Eye (tissue), 1 donor: Measurements from ENCODE around the gene MAGEL2.

ENCODE experiments used
- DNase-seq: peaks from one replicate; pipeline ENCODE4 v3.0.0-alpha.2; 2015

MAGEL2 gene

DNA sequence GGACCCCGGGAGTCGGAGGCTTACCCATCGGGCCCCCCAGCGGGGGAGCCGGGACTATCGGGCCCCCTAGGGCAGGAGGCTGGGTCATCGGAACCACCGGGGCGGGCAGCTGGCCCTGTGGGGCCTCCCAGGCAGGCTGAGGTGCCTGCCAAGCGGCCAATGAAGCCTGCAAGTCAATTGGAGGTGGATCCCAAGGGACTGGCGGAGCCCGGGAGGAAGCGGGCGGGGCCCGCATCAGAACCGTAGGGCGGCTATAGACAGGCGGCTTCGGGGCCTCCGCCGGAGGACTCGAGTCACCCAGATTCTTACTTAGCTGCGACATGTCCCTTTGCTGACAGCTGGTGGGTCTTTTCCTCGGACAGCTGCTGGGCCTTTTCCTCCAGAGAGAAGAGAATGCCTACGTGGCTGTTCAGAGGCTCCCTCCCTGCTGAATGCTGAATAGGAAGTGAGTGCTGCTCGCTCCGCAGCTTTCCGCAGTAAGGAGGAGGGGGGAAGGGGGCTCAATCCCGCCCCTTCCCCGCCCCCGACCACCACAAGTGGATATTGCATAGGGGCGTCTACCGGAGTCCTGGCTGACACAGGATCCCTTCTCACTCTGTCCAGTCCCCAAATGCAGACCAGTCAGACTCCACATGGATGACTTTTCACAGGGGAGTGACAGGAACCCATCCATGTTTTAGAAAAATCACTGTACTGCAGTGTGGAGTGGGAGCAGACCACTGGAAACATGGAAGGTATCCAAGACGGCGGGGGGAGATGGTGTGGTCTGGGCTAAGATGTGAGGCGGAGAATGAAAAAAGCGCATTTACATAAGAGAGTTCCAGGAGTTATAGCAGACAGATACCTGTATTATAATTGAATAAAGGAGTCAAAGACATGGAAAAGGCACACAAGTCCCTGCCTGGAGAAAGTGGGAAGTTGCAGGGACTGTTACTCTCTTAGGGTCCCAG lies at the start of gene MAGEL2:
Gene MAGEL2 (minus strand): TSS at position 447 of the 950 bp plus-strand sequence. CDS start 125 bp downstream, at position 322.
- peak; percentile 90 for DNase-seq

DNA sequence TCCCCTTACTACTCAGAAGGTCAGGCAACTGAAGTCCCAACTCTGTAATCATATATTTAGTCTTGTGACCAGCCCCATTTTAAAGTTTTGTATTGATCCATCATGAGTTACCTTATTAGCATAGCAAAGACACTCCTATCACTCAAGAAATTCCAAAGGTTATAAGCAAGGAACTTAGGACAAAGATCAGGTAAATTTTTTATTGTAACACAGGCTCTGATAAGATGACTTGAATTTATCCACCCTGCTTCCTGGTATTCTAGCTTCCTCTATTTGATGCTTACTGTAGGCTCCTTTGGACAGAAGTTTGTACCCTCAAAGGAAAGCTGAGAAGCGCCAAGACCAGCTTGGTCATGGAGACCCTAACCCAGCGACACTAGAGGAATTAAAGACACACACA lies 47.6 kb upstream of the MAGEL2 start:
- no peak for DNase-seq

DNA sequence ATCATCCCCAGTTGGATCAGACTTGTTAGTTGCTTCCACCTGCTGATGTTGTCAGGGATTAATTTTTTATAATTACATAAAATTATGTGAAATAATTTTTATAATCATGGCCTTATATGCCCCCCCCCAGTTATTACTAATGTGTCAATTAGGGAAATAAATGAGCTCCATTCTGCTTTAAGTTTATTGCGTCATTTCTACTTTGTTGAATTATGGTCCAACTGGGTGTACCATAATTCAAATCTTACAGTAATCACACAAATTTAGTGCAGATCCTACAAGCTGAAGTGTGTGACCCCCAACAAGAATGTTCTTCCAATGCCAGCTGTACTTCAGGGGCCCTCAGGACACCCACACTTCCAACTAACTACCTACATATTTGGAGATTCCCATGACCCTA lies 46.9 kb upstream of the MAGEL2 start:
- DNase-seq: no peak

DNA sequence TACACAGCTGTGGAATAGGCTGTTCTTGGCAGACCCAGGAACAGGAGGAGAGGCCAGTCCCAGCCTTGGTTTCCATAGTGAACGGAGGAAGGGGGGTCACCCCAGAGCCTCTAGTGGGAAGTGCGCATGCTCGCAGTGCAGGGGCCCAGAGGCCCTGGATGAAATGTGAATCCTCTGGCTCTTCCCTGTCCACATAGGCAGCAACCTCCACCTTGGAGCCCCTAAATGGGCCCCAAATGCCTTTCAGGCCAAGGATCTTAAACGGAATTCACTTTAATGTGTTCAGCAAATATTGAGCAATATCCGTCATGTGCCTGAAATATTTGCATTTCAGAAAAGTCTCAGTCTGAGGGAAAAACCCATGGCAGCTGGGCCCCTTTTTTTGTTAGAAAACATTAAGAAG lies 42.8 kb upstream of the MAGEL2 start:
- DNase-seq: peak; percentile 94

DNA sequence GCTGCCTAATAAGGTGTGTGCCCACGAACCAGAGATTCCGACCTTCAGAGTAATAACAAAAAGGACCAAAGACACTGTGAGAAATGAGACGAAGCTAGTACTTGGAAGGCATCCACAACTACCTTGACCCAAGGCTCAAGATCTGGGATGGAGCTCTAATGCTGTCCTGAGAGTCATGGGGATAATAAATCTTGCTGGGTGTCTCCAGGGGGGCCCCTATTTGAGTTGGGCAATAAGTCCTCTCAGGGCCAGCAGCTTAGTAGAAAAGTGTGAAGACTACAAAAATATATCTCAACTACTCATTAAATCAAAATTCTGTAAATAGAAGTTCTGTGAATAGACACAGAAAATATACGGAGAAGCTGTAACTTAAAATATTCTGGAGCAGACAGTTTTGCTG lies 42.3 kb upstream of the MAGEL2 start:
- no peak for DNase-seq

DNA sequence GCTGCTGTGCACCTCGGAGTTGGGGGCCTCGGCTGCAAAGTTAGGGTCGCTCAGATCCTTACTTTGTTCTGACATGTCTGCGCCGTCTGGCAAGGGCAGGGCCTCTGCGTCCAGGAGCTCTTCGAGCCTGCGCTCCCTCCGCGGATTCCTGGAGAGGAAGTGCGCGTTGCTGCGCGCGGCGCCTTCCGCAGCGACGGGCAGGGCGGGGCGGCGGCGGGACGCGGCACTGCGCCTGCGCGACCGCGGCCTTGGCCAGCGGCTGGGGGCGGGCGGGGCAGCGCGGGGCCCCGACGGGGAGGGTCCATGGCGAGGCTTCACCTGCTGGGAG lies 39.4 kb upstream of the MAGEL2 start, which contains the start of gene NDN:
Gene NDN (minus strand): TSS at position 163 of the 328 bp plus-strand sequence. CDS start 88 bp downstream, at position 75.
- peak; percentile 81 for DNase-seq

DNA sequence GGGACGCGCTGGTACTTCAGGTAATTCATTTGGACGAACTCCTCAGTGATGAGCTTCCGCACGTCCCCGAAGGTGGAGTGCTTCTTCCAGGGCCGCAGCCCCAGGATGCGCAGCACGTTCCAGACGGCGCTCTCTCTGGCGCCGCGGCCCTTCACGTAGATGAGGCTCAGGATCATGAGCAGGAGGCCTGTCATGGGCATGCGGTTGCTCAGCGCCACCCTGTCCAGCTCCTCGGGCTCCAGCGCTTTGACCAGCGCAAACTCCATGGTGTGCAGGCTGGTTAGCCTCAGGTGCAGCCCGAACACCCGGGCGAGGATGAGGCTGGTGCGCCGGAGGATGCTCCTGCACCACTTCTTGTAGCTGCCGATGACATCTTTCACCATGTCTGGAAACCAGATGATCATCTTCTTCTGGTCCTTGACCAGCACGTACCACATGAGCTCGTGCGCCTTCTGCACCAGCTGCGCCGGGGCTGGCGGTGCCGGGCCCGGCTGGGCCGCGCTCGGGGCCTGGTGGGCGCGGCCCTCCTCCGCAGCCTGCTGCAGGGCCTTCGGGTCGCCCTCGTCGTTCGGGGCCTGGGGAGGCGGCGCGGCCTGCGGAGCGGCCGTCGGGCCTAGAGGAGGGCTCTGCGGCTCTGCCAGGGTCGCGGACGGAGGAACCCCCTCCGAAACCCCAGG lies 38.9 kb upstream of the MAGEL2 start:
- DNase-seq: peak; percentile 39

DNA sequence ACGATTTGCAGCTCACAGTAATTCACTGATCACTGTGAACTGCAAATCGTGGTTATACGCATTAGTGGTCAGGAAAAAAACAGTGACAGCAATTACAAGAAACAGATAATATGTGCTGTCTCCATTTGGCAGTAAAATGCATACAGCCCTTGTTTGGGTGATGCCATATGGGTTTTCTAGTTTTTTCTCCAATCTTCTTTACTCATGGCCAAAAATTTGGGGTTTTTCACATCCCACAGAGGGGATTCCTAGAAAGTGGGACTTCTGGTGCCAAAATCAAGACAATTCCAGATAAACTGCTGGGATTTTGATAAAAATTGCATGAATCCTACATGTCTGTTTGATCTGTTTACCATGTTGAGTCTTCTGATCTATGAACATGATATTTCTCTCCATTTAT lies 23.8 kb upstream of the MAGEL2 start:
- no peak for DNase-seq

DNA sequence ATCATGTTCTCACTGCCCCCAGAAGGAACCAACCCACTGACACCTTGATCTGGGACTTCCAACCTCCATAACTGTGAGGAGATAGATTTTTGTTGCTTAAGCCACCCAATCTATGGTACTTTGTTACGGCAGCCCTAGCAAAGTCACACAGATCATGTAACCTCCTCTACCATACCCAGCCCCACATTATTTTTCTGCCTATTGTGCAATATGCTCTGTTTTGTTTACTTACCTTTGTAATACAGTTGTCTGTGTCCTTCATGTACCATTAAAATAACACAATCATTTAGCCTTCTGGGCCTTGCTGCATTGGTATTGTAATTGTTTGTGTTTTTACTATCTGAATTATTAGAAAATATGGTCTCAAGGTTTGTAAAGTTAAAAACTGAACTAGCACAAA lies 23.3 kb upstream of the MAGEL2 start:
- DNase-seq: no peak

DNA sequence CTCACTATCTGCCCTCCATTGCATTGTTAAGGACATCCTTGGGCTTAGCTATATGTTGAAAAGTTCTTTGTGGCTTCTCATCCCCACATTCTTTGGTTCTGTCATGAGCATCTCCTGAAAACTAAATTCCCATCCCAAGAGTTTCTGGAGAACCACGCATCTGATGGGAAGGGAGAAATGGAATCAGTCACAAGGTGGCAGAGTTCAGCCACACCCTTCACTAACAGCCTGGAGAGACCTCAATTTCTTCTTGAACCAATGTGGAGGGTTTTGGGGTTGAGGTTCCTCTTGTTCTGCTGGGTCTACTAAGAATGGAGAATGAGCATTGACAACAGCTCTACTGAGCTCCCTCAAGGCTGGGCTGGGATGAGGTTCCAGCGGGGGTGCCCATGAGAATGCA lies 15.6 kb upstream of the MAGEL2 start:
- no peak for DNase-seq

DNA sequence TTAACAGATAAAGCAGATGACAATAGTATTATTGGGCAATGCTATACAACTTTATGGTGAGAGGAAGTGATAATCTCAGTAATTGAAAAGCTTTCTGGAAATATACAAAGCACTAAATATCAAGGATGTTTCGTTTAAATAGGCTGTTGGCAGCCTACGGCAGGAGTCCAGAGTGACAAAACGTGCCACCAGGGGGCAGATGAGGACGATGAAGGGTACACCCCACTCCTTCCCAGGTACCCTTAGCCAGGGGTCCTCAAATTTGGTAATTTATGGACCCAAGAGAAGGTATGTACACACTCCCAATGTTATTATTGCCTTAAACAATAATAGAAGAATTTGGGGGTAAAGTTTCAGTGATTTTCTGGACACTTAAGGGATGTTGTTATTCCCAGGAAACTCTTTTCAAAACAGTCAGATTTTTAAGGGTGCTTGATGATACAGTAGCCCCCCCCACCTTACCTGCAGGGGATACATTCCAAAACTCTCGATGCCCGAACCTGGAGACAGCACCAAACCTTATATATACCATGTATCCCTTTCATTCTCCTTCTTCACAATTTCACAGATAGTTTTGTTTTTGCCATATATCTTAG lies 1.4 kb upstream of the MAGEL2 start:
- peak; percentile 70 for DNase-seq

DNA sequence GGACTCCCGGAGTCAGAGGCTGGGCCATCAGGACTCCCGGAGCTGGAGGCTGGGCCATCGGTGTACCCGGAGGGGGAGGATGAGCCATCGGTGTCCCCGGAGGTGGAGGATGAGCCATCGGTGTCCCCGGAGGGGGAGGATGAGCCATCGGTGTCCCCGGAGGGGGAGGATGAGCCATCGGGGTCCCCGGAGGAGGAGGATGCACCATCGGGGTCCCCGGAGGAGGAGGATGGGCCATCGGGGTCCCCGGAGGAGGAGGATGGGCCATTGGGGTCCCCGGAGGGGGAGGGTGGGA lies 719 bp downstream of the MAGEL2 start:
- DNase-seq: no peak

DNA sequence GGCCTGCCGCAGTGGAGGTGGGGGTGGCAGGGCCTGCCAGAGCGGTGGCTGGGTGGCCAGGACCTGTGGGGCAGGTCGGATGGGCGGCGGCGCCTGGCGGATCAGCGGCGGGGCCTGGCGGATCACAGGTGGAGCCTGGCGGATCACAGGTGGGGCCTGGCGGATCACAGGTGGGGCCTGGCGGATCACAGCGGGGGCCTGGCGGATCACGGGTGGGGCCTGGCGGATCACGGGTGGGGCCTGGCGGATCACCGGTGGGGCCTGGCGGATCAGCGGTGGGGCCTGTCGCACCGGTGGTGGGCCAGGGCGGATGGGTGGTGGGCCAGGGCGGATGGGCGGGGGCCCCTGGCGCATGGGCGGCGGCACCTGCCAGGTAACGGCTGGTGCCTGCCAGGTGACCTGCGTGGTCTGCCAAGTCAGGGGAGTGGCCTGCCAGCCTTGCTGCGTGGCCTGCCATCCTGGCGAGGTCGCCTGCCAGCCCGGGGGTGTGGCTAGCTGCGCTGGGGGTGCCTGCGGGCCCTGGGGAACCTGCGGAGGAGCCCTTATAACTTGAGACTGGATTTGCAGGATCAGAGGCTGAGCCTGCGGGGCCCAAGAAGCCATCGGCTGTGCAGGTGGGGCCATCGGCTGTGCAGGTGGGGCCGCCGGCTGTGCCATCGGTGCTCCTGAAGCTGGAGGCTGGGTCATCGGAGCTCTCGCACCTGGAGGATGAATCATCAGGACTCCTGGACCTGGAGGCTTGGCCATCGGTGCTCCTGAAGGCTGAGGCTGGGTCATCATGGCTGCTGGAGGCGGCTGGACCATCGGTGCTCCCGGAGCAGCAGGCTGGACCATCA lies 1.3 kb downstream of the MAGEL2 start:
- DNase-seq: no peak

DNA sequence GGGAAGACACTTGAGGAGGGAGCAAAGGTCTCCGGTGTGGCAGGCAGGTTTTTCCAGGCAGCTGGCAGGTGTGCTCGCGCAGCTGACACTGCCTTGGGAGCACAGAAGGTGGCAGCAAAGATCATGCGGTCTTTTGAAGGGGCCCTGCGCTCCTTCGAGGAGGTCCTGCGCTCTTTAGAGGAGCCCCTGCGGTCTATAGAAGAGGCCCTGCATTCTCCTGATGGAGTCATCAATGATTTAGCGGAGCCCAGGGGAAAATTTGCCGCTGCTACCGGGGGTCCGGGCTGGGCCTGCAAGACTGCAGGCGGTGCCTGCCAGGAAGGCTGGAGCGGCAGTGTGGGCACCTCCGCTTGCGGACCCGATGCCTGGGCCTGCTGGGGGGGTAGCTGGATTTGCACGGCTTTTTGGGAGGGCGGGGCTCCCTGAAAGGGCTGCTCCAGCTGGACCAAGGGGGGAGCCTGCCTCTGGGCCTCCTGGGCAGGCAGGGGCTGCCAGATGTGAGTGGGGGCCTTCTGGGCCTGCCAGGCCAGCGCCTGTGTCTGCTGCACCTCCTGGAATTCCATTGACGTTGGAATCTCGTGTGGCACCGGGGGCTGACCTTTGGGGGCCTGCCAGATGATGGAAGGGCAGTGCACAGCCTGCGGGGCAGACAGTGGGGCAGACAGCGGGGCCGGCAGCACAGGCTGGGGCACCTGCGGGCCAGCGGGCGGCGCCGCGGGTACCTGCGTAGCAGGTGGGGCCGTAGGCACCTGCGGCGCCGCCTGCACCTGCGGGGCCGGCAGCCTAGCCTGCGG lies 2.1 kb downstream of the MAGEL2 start:
- DNase-seq: peak; percentile 36

DNA sequence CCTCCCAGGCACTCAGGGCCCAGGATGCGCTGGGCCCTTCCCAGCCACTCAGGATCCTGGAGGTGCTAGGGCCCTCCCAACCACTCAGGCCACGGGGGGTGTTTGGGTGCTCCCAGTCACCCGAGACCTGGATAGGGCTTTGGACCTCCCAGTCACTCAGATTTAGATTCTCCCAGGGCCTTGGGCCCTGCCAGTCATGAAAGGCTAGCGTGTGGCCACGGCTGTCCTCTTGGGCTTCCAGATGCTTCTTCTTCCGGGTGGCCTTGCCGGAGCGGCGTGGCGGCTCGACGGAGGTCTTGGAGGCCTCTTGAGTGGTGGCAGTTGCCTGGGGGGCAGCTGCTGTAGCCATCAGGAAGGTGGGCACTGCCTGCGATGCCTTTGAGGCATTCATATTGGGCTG lies 2.8 kb downstream of the MAGEL2 start:
- DNase-seq: no peak

DNA sequence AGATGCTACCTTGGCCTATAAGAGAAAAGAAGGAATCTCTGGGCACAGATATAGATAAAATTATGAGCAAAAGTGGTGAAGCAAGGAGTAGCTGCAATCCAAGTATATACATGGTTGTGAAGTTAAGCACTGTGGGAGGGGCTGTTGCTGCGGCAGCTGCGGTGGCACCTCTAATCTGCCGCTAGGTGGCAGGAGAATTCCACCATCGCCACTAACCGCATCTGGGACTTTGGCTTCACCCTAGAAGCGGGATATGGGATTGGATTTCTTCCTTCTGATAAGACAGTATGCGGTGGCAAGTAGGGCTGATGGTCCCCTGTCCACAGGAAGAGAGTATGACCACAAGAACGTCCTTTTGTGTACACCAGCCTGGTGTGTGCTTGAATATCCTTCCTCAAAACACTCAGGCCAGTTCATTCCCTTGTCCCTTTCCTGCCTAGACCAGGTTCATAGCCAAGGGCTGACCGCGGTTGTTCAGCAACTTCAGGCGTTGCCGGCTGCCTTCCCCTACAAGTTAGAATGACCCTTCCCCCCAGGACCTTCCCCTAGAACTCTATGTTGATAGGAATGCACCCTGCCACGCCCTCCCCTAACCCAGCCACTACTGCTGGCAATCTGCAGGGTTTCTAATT lies 5.1 kb downstream of the MAGEL2 start:
- DNase-seq: peak; percentile 87

DNA sequence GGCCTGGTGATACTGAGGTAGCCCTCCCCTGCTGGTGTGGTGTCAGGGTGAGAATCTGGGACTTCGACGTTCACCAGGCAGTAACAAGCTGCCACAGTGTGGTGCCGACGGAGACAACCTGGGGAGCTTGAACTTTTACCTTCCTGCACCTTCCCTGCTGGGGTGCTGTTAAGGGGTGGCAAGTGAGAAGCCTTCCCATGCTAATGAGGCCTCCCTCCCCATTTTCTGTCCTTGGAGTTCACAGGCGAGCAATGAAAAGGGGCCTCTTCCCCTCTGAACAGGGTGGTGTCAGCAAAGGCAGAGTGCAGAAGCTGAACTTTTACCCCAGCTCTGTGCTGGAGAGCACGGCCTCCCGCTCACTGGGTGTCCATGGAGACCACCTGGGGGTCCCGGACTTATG lies 13.5 kb downstream of the MAGEL2 start:
- no peak for DNase-seq

DNA sequence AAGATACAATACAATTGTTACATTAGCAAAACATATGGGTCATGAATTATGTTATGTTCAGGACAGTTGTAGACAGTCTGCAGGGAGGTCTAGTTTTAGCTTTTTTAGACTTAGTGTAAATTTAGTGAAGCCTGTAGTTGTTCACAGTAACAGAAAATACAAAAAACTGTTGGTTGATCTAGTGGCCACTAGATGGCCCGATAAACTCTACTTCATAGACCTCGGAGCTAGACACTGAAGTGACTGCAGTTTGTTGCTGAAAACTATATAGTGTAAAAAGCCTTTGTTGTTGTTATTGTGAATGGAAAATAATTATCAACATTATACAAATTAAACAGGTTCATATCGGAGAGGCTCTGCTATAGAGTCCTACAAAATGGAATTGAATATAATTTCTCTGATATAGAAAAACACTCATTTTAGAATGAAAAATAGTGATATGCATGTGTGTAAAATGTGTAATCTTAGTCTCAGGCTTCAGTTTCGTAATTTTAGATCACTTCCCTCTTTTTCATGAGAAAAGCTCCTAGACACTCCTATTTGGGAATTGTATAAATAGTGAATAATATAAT lies 18.3 kb downstream of the MAGEL2 start:
- no peak for DNase-seq

DNA sequence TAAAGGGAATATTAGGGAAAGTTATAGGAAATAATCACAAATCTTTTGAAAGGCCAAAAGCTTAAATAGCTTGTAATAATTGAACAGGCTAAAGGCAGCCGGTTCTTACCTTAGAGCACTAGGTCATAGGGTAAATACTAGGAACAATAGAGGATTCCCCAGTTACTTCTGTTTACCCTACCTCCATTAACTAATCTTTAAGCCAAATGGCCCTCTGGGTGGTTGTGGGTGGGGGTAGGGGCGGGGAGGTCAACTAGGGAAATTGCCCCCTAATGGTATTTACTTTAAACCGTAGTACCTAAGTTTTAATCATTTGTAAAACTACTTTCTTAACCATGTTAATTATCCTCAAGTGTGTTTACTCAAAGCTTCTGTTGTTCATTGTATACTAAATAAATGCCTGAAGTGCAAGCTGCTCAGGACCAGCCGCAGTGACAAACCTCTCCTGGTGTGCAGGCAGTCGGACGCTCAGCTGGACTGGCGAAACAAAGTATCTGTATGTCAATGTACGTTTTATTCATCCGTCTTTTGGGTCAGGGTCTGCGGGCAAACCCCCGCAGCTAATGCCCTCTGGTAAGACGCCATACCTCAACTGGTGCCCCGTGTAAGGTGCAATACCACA lies 18.9 kb downstream of the MAGEL2 start:
- DNase-seq: no peak

DNA sequence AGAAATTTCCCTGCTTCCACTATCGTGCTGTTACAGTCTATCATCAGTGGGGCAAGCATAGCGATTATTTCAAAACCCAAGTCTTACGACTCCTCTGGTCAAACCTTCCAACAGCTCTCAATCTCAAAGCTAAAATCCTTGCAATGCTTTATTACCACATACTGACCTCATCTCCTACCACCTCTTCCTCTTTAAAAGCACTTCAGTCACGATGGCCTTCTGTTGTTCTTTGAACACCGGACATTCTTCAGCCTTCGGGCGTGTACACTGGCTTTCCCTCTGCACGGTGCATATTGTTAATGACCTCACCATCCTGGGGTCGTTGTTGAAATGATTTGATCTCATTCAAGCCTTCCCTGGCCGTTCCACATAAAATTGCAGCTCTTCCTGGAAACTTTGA lies 31.1 kb downstream of the MAGEL2 start:
- no peak for DNase-seq

DNA sequence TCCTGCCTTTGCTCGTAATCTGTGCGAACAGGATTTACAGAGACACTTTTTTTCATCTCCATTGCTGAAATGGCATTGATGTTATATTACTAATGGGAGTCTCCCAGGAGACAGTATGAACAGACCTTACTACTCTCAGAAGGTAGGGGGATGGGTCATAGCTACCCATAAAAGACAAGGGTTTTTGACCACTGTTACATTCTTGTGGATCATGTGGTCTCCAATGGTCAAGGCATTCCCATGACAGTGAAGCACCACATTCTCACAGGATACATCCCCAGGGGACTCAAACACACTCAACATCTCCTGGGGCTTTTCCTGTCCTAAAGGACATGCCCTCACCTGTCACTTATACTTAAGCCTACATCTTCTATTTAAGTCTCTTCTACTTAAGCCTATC lies 41.4 kb downstream of the MAGEL2 start:
- no peak for DNase-seq
